HG02798 (cell line): ENCODE data around the gene HDAC1.

Source experiments
- ATAC-seq: cut with Tn5 transposase; IDR thresholded peaks from one replicate; pipeline ENCODE4 v1.9.1; 2021; ENCODE audit warnings: mild to moderate bottlenecking; ENCODE audit not compliant: unreplicated experiment, poor library complexity

HDAC1 gene

GRCh38 chr1:32363713-32364112 is 71.8 kb downstream of the HDAC1 start:
- no peak for ATAC-seq

GRCh38 chr1:32364836-32365235 is 73.0 kb downstream of the HDAC1 start:
- no peak for ATAC-seq

GRCh38 chr1:32365445-32365844 is 73.6 kb downstream of the HDAC1 start:
- no peak for ATAC-seq

- no peak for ATAC-seq
Measured at GRCh38 chr1:32367912-32368635, 76.2 kb downstream of the HDAC1 start.

- no peak for ATAC-seq
Measured at GRCh38 chr1:32372149-32372756, 80.4 kb downstream of the HDAC1 start.

GRCh38 chr1:32373996-32374592 is 82.2 kb downstream of the HDAC1 start:
- ATAC-seq, result no peak

GRCh38 chr1:32376199-32376598 is 84.3 kb downstream of the HDAC1 start:
- no peak for ATAC-seq

GRCh38 chr1:32377541-32378220 is 85.8 kb downstream of the HDAC1 start:
- ATAC-seq, result no peak

GRCh38 chr1:32380057-32380456 is 88.2 kb downstream of the HDAC1 start:
- no peak for ATAC-seq
